SU-DHL-6 (cell line): ENCODE data around the gene POLE.

ENCODE experiments used
- H2AFZ ChIP-seq: fragments of 200-600 bp; sonication (generic); 2 replicates; pipeline ENCODE4 v1.6.1; 2014; ENCODE audit warnings: low read depth, mild to moderate bottlenecking, moderate library complexity, mixed read lengths, antibody characterized with exemption, low read length; ENCODE audit not compliant: severe bottlenecking
- H3F3A ChIP-seq: fragments of 200-600 bp; shearing (Covaris generic); 2 replicates; pipeline ENCODE4 v1.6.0; 2016; ENCODE audit warnings: antibody characterized with exemption, mild to moderate bottlenecking; ENCODE audit not compliant: insufficient read depth
- H3K27ac ChIP-seq: fragments of 200-600 bp; sonication (generic); 2 replicates; pipeline ENCODE4 v1.5.1; 2016; ENCODE audit warnings: low read depth, mild to moderate bottlenecking, low read length, moderate library complexity, mixed read lengths
- H3K27me3 ChIP-seq: fragments of 200-600 bp; sonication (generic), shearing (Covaris generic); 2 replicates; pipeline ENCODE4 v1.6.0; 2014; ENCODE audit warnings: mild to moderate bottlenecking, low read length
- H3K36me3 ChIP-seq: fragments of 200-600 bp; sonication (generic); 2 replicates; pipeline ENCODE4 v1.6.1; 2014; ENCODE audit warnings: mild to moderate bottlenecking, low read length, mixed read lengths
- H3K4me2 ChIP-seq: fragments of 300-600, 200-600 bp; shearing (Covaris generic), sonication (generic); 2 replicates; pipeline ENCODE4 v1.6.0; 2014; ENCODE audit warnings: low read length, low read depth, mild to moderate bottlenecking; ENCODE audit not compliant: poor library complexity, severe bottlenecking
- H3K4me3 ChIP-seq: fragments of 200-600 bp; sonication (generic); 2 replicates; pipeline ENCODE4 v1.5.1; 2014; ENCODE audit warnings: antibody characterized with exemption, low read length, mild to moderate bottlenecking, mixed read lengths; ENCODE audit not compliant: insufficient read depth, poor library complexity, severe bottlenecking
- H3K79me2 ChIP-seq: fragments of 200-600 bp; sonication (generic); 2 replicates; pipeline ENCODE4 v1.6.1; 2014; ENCODE audit warnings: mild to moderate bottlenecking, low read length, moderate library complexity; ENCODE audit not compliant: insufficient read depth
- H3K9ac ChIP-seq: fragments of 200-600 bp; sonication (generic); 2 replicates; pipeline ENCODE4 v1.7.0; 2014; ENCODE audit warnings: mild to moderate bottlenecking, low read length
- H3K9me2 ChIP-seq: fragments of 200-600 bp; sonication (generic); replicated peaks from 2 replicates; pipeline ENCODE4 v1.6.1; 2014; ENCODE audit warnings: low read length; ENCODE audit not compliant: insufficient read depth
- H3K9me3 ChIP-seq: fragments of 200-600 bp; sonication (generic); 2 replicates; pipeline ENCODE4 v1.6.1; 2014; ENCODE audit warnings: low read length, mixed read lengths; ENCODE audit not compliant: insufficient read depth
- H4K20me1 ChIP-seq: fragments of 200-600 bp; sonication (generic); 2 replicates; pipeline ENCODE4 v1.6.1; 2014; ENCODE audit warnings: low read depth, mild to moderate bottlenecking, antibody characterized with exemption, low read length, moderate library complexity, mixed read lengths
- CTCF ChIP-seq: fragments of 200-600 bp; sonication (generic); IDR thresholded peaks from one replicate; pipeline ENCODE4 v1.5.1; 2017; ENCODE audit warnings: antibody characterized with exemption, mild to moderate bottlenecking, low read length, moderate library complexity; ENCODE audit not compliant: insufficient read depth, poor library complexity, severe bottlenecking
- EZH2phosphoT487 ChIP-seq: fragments of 200-600 bp; sonication (generic), shearing (Covaris generic); conservative IDR thresholded peaks from 2 replicates; pipeline ENCODE4 v1.6.1; 2018; ENCODE audit warnings: mild to moderate bottlenecking, antibody characterized with exemption, low read length, moderate library complexity, mixed read lengths

POLE gene

DNA sequence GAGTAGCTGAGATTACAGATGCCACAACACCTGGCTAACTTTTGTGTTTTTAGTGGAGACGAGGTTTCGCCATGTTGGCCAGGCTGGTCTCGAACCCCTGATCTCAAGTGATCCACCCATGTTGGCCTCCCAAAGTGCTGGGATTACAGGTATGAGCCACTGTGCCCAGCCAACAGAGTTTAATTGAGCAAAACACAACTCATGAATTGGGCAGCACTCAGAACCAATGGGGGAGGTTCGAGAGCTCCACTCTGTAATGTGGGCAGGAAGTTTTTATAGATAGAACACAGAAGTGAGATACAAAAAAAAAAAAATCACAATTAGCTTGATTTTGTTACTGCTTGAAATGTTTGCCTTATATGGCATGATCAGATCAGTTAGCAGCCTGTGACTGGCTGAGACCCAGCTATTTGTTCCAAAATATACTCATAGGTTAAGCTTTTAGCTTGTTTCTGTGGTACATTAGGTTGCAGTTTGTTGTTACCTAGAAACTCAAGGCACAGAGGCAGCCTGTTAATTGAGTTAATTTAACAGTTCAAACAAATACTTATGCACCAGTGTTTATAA is 69.9 kb downstream of the POLE start:
- Histone ChIP-seq H4K20me1 (no peaks in the 10 kb centered on the region), H3K27ac (no peak overlapping the region), H3K9ac (no peak overlapping the region), H3K27me3 (no peaks in the 10 kb centered on the region), H3K9me2 (no peaks in the 10 kb centered on the region), H3K36me3 (no peaks in the 10 kb centered on the region), H2AFZ (no peak overlapping the region), H3K4me2 (no peak overlapping the region), H3K9me3 (no peaks in the 10 kb centered on the region), H3F3A (peaks cover 5% of the 10 kb centered on the region; the same call in 1 of the 2 replicates), H3K79me2 (no peaks in the 10 kb centered on the region), H3K4me3 (no peak overlapping the region)
- no peak for TF ChIP-seq CTCF
- no peak for TF ChIP-seq EZH2phosphoT487

- no peak overlapping the region for H2AFZ ChIP-seq
These were observed 71.5 kb downstream of the POLE start for GRCh38 chr12:132615579-132616038.

GRCh38 chr12:132614861-132615578 is 72.1 kb downstream of the POLE start:
- H3K4me3 ChIP-seq = no peak overlapping the region
- TF ChIP-seq CTCF = peak; percentile 88
- no peak for TF ChIP-seq EZH2phosphoT487
- H3K4me2 ChIP-seq = no peak overlapping the region

More at GRCh38 chr12:132615579-132616038, 71.5 kb downstream of the POLE start:
- H3K36me3 ChIP-seq = no peaks in the 10 kb centered on the region
- H3K27me3 ChIP-seq = no peaks in the 10 kb centered on the region
- no peak overlapping the region for H3K27ac ChIP-seq
- no peak for TF ChIP-seq CTCF
- TF ChIP-seq EZH2phosphoT487 = no peak
- no peaks in the 10 kb centered on the region for H3K79me2 ChIP-seq
- no peaks in the 10 kb centered on the region for H3K9me2 ChIP-seq
- H3K9ac ChIP-seq = no peak overlapping the region
- peaks cover 5% of the 10 kb centered on the region; the same call in 1 of the 2 replicates for H3F3A ChIP-seq
- H4K20me1 ChIP-seq = no peaks in the 10 kb centered on the region
- H3K4me3 ChIP-seq = no peak overlapping the region
- H3K9me3 ChIP-seq = no peaks in the 10 kb centered on the region; the same call in 1 of the 2 replicates
- no peak overlapping the region for H3K4me2 ChIP-seq

More at GRCh38 chr12:132614861-132615578, 72.1 kb downstream of the POLE start:
- Histone ChIP-seq H3K79me2 (no peaks in the 10 kb centered on the region), H3K27ac (no peak overlapping the region), H3K36me3 (no peaks in the 10 kb centered on the region), H3K9me2 (no peaks in the 10 kb centered on the region), H3K9ac (no peak overlapping the region), H3K9me3 (no peaks in the 10 kb centered on the region; the same call in 1 of the 2 replicates), H4K20me1 (no peaks in the 10 kb centered on the region), H2AFZ (no peak overlapping the region), H3F3A (peaks cover 5% of the 10 kb centered on the region; the same call in 1 of the 2 replicates), H3K27me3 (no peaks in the 10 kb centered on the region)
